GM19238 (cell line): ENCODE measurements around the gene SLC25A26.
"Not testable (repeated sequence)": the region's sequence is repeated elsewhere in the genome, so short reads cannot be mapped to it uniquely, and the experiment has no call there.

Source experiments
- DNase-seq: peaks from one replicate; pipeline ENCODE4 v3.0.0; 2011; ENCODE audit warnings: low spot score; ENCODE audit not compliant: insufficient read length

SLC25A26 gene

GRCh38 chr3:66226093-66226492, 5.3 kb downstream of the SLC25A26 start:
- DNase-seq, result not testable (repeated sequence)

GRCh38 chr3:66227051-66227450, 6.2 kb downstream of the SLC25A26 start:
- DNase-seq, result no peak

- DNase-seq, result no peak
These were observed 7.1 kb downstream of the SLC25A26 start for GRCh38 chr3:66227915-66228314.

DNA sequence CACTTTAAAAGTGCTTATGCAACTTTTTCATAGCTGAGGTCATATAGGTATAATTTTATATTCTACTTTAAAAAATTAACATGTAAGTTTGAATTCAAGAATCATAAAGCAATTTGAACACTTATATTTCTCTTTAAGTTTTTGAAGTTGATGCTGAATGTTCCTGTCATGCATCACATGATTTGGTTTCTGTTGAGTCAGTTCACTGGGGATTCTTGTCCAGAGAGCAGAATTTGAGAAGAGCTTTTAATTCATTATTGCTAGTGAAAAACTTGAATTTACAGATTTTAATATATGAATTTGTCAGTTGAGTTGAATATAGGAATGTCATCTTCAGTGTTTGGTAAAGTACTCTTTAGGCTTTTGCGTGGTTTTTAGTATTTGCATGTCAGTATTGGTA, 7.9 kb downstream of the SLC25A26 start:
- no peak for DNase-seq

- no peak for DNase-seq
These were observed 9.1 kb downstream of the SLC25A26 start for GRCh38 chr3:66229931-66230330.

GRCh38 chr3:66233033-66233432, 12.2 kb downstream of the SLC25A26 start:
- no peak for DNase-seq

GRCh38 chr3:66236281-66236680, 15.5 kb downstream of the SLC25A26 start:
- DNase-seq, result no peak

DNA sequence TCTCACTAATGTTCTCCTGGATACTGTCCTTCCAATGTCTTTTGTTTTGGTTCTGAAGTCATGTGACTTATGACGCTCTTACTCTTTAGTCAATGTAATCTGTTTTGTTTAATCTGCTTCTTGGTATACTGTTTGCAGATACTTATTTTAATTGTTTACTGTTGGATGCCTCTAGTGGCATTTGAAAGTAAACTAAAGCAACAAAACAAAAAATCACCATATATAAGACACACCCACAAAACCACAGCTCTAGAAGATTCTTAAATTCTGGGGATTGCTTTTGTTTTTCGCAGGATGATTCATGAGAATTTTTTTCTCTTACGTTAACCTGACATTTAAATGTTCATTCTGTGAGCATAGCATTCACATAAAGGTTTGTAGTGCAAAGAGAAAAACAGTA, 16.8 kb downstream of the SLC25A26 start:
- DNase-seq, result no peak

DNA sequence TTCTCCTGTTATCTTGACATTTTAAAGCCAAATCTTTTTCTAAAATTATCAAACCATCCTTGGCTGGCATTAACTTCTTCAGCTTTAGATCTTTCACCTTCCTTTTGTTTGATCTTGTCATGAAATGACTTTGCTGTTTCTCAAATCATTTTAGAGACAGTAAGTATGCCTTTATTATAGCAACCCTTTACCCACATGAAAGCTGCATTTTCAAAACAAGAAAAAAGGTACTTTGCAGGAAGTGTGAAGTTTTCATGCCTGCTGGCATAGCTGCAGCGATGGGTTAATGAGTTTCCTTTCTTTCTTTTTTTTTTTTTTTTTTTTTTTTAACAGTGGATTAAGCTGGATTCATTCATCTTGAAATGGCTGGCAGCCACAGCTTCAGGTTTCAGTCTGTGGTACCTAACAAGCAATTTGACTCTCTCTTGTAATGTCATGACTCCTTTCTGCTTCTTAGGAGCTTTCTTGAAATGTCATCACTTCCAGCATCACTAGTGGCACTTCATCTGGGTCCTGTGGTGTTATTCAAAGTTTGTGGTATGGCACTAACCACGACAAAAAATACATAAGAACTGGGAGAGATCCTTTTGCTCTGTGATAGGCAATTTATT, 18.8 kb downstream of the SLC25A26 start:
- no peak for DNase-seq

DNA sequence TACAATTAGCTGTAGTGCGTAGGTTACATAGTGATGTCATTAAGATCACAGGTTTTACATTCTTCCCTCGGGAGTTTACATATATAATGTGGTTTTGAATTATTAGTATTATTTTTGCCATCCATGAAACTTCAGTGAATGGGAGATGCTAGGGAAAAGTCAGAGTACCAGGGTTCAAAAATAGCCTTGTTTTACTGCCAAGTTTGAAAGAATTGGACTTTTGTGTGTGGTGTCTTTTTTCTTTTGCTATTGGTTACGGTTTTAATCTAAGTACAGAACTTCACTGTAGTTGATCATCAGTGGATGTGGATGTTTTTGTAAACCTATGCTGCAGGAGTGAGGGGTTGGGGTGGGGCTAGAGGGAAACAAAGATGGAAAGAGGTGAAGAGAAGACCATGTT, 20.7 kb downstream of the SLC25A26 start:
- DNase-seq, result no peak

DNA sequence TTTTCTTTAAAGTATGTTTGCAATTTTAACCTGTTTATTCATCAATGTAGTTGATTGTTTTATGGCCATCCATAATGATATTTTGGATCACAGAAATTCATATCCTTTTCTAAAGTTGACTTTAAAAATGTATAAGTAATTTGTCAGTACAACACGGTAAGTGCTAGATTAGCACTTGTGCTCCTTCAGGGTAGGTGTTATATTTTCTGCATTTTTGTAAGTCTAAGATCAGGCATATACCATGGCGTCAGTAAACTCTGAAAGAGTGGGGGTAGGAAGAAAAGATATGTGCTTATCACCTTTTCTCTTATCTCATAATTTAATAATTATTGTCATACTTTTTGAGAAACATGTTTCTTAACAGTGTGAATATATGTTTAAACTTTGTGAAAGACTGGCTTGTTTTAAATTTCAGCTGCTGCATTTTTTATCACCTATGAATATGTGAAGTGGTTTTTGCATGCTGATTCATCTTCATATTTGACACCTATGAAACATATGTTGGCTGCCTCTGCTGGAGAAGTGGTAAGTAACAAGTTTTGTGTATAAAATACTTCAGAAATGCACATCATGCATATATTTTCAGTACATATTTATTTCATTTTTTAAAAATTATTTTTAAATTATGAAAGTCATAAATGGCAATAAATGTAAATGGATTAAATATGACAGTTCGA, 22.1 kb downstream of the SLC25A26 start:
- no peak for DNase-seq

- DNase-seq, result no peak
These were observed 27.8 kb downstream of the SLC25A26 start for GRCh38 chr3:66248641-66249040.

GRCh38 chr3:66253790-66254620, 33.2 kb downstream of the SLC25A26 start:
- no peak for DNase-seq

DNA sequence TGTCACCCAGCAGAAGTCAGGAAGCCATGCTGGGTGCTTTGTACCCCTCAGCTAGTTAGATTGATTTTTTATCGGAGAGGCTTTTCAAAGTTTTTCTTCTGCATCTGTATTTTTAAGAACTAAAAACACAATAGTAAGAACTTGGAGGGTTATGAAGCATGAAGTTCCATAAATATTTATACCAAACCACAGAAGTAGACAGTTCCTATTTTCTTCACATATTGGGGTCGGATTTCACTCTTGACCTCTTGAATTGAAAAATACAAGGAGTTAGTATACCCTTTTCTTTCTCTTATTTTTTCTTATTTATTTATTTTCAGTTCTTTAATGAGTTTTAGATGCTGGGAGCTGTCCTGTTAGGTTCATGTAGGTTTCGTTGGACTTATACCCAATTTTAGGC, 35.1 kb downstream of the SLC25A26 start:
- no peak for DNase-seq

DNA sequence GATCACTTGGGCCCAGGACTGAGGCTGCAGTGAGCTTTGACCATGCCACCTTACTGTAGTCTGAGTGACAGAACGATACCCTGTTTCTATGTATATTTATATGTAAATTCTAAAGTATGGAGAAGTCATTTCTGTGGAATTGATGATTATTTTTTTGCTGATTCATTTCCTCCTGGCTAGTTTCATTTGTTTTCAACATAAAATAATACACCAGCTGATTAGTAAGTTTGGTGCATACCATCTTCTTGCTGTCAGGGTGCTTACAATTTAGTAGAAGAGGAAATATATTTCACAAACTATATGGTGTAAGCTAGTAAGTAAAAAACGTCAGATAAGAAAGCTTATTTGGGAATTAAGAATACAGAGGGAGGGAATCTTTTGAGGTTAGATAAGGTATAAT, 36.0 kb downstream of the SLC25A26 start:
- no peak for DNase-seq

GRCh38 chr3:66259566-66260255, 38.9 kb downstream of the SLC25A26 start:
- DNase-seq, result no peak

GRCh38 chr3:66260431-66260830, 39.6 kb downstream of the SLC25A26 start:
- DNase-seq, result no peak

GRCh38 chr3:66261355-66261754, 40.6 kb downstream of the SLC25A26 start:
- no peak for DNase-seq

GRCh38 chr3:66265649-66266048, 44.8 kb downstream of the SLC25A26 start:
- no peak for DNase-seq

DNA sequence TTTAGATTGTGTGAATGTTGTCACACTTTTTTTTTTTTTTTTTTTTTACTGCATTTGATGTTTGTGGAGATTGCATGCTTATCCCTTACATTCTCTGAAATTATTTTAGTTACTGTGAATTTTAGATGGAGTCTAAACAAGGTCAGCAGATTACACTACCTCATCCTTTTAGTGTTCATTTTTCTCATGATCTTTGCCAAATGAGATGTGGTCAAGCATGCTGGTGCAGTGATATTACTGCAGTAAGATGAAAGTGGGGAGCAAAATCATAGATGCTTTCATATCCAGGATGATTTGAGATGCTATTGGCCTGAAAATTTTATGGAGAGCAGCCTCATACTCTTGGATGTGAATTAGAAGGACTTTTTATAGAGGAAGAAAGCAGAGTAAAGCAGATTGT, 45.8 kb downstream of the SLC25A26 start:
- no peak for DNase-seq

- DNase-seq, result no peak
These were observed 46.2 kb downstream of the SLC25A26 start for GRCh38 chr3:66267031-66267430.

DNA sequence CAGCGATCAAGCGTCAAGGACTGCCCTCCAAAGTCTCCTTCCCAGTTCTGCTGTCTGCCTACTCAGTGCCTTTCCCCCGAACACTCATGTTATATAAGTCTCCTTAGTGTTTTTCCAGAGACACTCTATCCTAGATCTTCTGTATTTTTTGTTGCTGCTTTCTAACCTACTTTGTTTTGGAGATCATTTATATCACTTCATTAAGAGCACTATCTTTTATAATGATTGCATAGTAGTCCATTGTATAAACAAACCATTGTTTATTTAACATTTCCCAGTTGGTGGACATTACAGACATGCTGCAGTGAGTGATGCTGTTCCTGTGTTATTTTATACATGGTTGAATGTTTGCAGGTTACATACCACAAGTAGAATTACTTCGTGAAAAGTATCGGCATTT, 47.1 kb downstream of the SLC25A26 start:
- DNase-seq, result no peak
